HCT116 (cell line): ENCODE results near the gene TSPAN16. TPM values are rescaled to one million over a fixed set of nuclear protein-coding genes. Genes with fewer than 3 reads are reported as not detected.

ENCODE experiments used
- ATAC-seq: fragments of 200-7000 bp; cut with Tn5 transposase; 2 replicates; pipeline ENCODE4 v1.9.1; 2020; ENCODE audit warnings: mild to moderate bottlenecking, moderate library complexity
- BruUV-seq: library from RNA; stranded (reverse); fragments of 400-500 nt; replicated peaks from 2 replicates; lab custom pipeline; 2021; lab: Mats Ljungman, UMichigan
- CTCF ChIA-PET: fragments of 300-600 bp; sonication (Branson Sonifier 250); formaldehyde crosslinking; loops from one replicate; lab custom pipeline; 2021; ENCODE audit warnings: antibody characterized with exemption; lab: Charles Lee
- POLR2A ChIA-PET: fragments of 300-600, 350-600 bp; sonication (Branson Sonifier 250); formaldehyde crosslinking; loops from one replicate; lab custom pipeline; 2021; ENCODE audit warnings: antibody characterized with exemption; lab: Charles Lee
- RAD21 ChIA-PET, 2 experiments: fragments of 300-600 bp; sonication (Branson Sonifier 250); formaldehyde crosslinking; loops; one replicate each; lab custom pipeline; 2023; ENCODE audit warnings: low total read pairs in 2 of 2; ENCODE audit not compliant: uncharacterized antibody in 2 of 2, unreplicated experiment in 2 of 2, low non-redundant PET in 1 of 2; lab: Charles Lee
- DNase-seq: peaks from one replicate; pipeline ENCODE4 v3.0.0-alpha.2; 2010; ENCODE audit warnings: low read depth, low spot score
- H2AFZ ChIP-seq: fragments of 200-600 bp; shearing (Covaris generic), sonication (generic); 2 replicates; pipeline ENCODE4 v1.6.1; 2017; ENCODE audit warnings: low read depth, mixed run types, mixed read lengths, antibody characterized with exemption, low read length; ENCODE audit not compliant: poor library complexity, severe bottlenecking
- H3K27ac ChIP-seq: 2 replicates; pipeline ENCODE4 v1.5.1; 2012; ENCODE audit warnings: low read depth, low read length
- H3K27me3 ChIP-seq: fragments of 200-600 bp; sonication (generic); 2 replicates; pipeline ENCODE4 v1.6.1; 2016; ENCODE audit warnings: mixed run types, low read length, mixed read lengths; ENCODE audit not compliant: insufficient read depth
- H3K36me3 ChIP-seq, 2 experiments: fragments of 200-500 bp in 1 of 2; fragments of 200-600 bp in 1 of 2; sonication (Bioruptor generic) in 1 of 2; sonication (generic) in 1 of 2; 2 replicates each; pipeline versions ENCODE4 v1.5.1 to v1.6.1; 2014 to 2016; ENCODE audit warnings: low read length in 2 of 2, inconsistent platforms in 1 of 2, mixed read lengths in 1 of 2, mixed run types in 1 of 2; ENCODE audit not compliant: insufficient read depth in 2 of 2, control insufficient read depth in 1 of 2
- H3K4me1 ChIP-seq, 2 experiments: fragments of 200-600 bp in 1 of 2; sonication (generic) in 1 of 2; 2 replicates each; pipeline versions ENCODE4 v1.5.1 to v1.6.1; 2012 to 2017; ENCODE audit warnings: low read length in 2 of 2, inconsistent platforms in 1 of 2, mild to moderate bottlenecking in 1 of 2, mixed read lengths in 1 of 2, mixed run types in 1 of 2, moderate library complexity in 1 of 2; ENCODE audit not compliant: insufficient read depth in 2 of 2, control insufficient read depth in 1 of 2
- H3K4me2 ChIP-seq: fragments of 200-600 bp; sonication (generic); 2 replicates; pipeline ENCODE4 v1.6.1; 2017; ENCODE audit warnings: mixed run types, low read length, mixed read lengths
- H3K4me3 ChIP-seq, 2 experiments: fragments of 200-600 bp in 1 of 2; sonication (generic) in 1 of 2; replicated peaks in 1 of 2; 2 replicates each; pipeline ENCODE4 v1.5.1; 2011 to 2016; ENCODE audit warnings: low read length in 2 of 2, control low read depth in 1 of 2, low read depth in 1 of 2, mild to moderate bottlenecking in 1 of 2, mixed read lengths in 1 of 2, mixed run types in 1 of 2
- H3K79me2 ChIP-seq: fragments of 200-600 bp; sonication (generic); 2 replicates; pipeline ENCODE4 v1.6.1; 2017; ENCODE audit warnings: mild to moderate bottlenecking, mixed run types, low read length, moderate library complexity, mixed read lengths; ENCODE audit not compliant: insufficient read depth
- H3K9ac ChIP-seq: fragments of 200-600 bp; sonication (generic); 2 replicates; pipeline ENCODE4 v1.6.1; 2016; ENCODE audit warnings: low read length, mixed read lengths
- H3K9me2 ChIP-seq: fragments of 200-600 bp; sonication (generic), shearing (Covaris generic); 2 replicates; pipeline ENCODE4 v1.6.1; 2017; ENCODE audit warnings: mixed run types, mild to moderate bottlenecking, moderate library complexity; ENCODE audit not compliant: insufficient read depth
- H3K9me3 ChIP-seq, 2 experiments: fragments of 200-500 bp in 1 of 2; fragments of 200-600 bp in 1 of 2; sonication (Bioruptor generic) in 1 of 2; sonication (generic) in 1 of 2; 2 replicates each; pipeline ENCODE4 v1.6.1; 2014 to 2017; ENCODE audit warnings: low read length in 2 of 2, mixed read lengths in 2 of 2, inconsistent platforms in 1 of 2, low read depth in 1 of 2, mild to moderate bottlenecking in 1 of 2, mixed run types in 1 of 2, moderate library complexity in 1 of 2; ENCODE audit not compliant: control insufficient read depth in 1 of 2, insufficient read depth in 1 of 2
- H4K20me1 ChIP-seq: fragments of 200-600 bp; sonication (generic), shearing (Covaris generic); 2 replicates; pipeline ENCODE4 v1.6.1; 2017; ENCODE audit warnings: mixed run types, mild to moderate bottlenecking, moderate library complexity; ENCODE audit not compliant: insufficient read depth
- CEBPB ChIP-seq: IDR thresholded peaks from 2 replicates; pipeline ENCODE4 v1.6.1; 2012; ENCODE audit warnings: low read depth
- EGR1 ChIP-seq: IDR thresholded peaks from 2 replicates; pipeline ENCODE4 v1.6.1; 2012; ENCODE audit warnings: low read depth
- ELF1 ChIP-seq: IDR thresholded peaks from 2 replicates; pipeline ENCODE4 v1.6.1; 2012; ENCODE audit warnings: low read depth, borderline replicate concordance
- EZH2 ChIP-seq: fragments of 200-600 bp; sonication (generic); IDR thresholded peaks from 2 replicates; pipeline ENCODE4 v1.6.1; 2017; ENCODE audit warnings: antibody characterized with exemption, mixed run types
- EZH2phosphoT487 ChIP-seq: fragments of 200-600 bp; IDR thresholded peaks from 2 replicates; pipeline ENCODE4 v1.6.1; 2018; ENCODE audit warnings: antibody characterized with exemption, borderline replicate concordance
- FOSL1 ChIP-seq: IDR thresholded peaks from 2 replicates; pipeline ENCODE4 v1.6.1; 2012; ENCODE audit warnings: low read depth
- JUND ChIP-seq: IDR thresholded peaks from 2 replicates; pipeline ENCODE4 v1.6.1; 2012
- POLR2A ChIP-seq: IDR thresholded peaks from 2 replicates; pipeline ENCODE4 v1.7.0; 2011; ENCODE audit warnings: borderline replicate concordance; ENCODE audit not compliant: insufficient read depth, insufficient read length; ENCODE audit errors: extremely low read depth
- POLR2AphosphoS5 ChIP-seq: IDR thresholded peaks from 2 replicates; pipeline ENCODE4 v1.6.1; 2011; ENCODE audit warnings: mild to moderate bottlenecking, low read depth, low read length, moderate library complexity
- RAD21 ChIP-seq: IDR thresholded peaks from 2 replicates; pipeline ENCODE4 v1.6.1; 2012; ENCODE audit warnings: low read depth, mild to moderate bottlenecking
- SIN3A ChIP-seq: IDR thresholded peaks from 2 replicates; pipeline ENCODE4 v1.6.1; 2012; ENCODE audit warnings: low read depth
- SP1 ChIP-seq: IDR thresholded peaks from 2 replicates; pipeline ENCODE4 v1.6.1; 2012; ENCODE audit warnings: low read depth
- SRF ChIP-seq: IDR thresholded peaks from 2 replicates; pipeline ENCODE4 v1.6.1; 2012; ENCODE audit warnings: low read depth
- YY1 ChIP-seq: IDR thresholded peaks from 2 replicates; pipeline ENCODE4 v1.6.1; 2011; ENCODE audit warnings: low read length, low read depth, moderate library complexity, mild to moderate bottlenecking; ENCODE audit not compliant: insufficient replicate concordance; ENCODE audit errors: extremely low read depth
- ZFX ChIP-seq: fragments of 450-650 bp; IDR thresholded peaks from 2 replicates; pipeline ENCODE4 v1.6.1; 2017
- ZNF274 ChIP-seq: fragments of 200-500 bp; sonication (Bioruptor generic); IDR thresholded peaks from 2 replicates; pipeline ENCODE4 v1.6.1; 2014; ENCODE audit warnings: mild to moderate bottlenecking, low read depth, low read length, inconsistent platforms
- intact Hi-C: fragments of 100-400 bp; cut with micrococcal nuclease; formaldehyde crosslinking; loops from 2 replicates; pipeline ENCODE4 v1.10.0; 2022
- total RNA-seq: library from RNA; stranded (reverse); gene quantifications from one replicate; pipeline ENCODE4 v1.2.1, GENCODE V29; 2021; ENCODE audit not compliant: unreplicated experiment
- TF ChIP-seq, protein P1 (sequence below): IDR thresholded peaks from 2 replicates; pipeline ENCODE4 v1.6.1; 2011; ENCODE audit warnings: mild to moderate bottlenecking, low read length, moderate library complexity; ENCODE audit not compliant: insufficient replicate concordance; ENCODE audit errors: extremely low read depth
- TF ChIP-seq, protein P2 (sequence below): IDR thresholded peaks from 2 replicates; pipeline ENCODE4 v1.6.1; 2012
- TF ChIP-seq, protein P3 (sequence below): IDR thresholded peaks from 2 replicates; pipeline ENCODE4 v1.6.1; 2012; ENCODE audit warnings: low read depth
- TF ChIP-seq, protein P4 (sequence below): IDR thresholded peaks from 2 replicates; pipeline ENCODE4 v1.6.1; 2012

TSPAN16 gene
- total RNA-seq, 1 experiment from 2014 or later: not detected

DNA sequence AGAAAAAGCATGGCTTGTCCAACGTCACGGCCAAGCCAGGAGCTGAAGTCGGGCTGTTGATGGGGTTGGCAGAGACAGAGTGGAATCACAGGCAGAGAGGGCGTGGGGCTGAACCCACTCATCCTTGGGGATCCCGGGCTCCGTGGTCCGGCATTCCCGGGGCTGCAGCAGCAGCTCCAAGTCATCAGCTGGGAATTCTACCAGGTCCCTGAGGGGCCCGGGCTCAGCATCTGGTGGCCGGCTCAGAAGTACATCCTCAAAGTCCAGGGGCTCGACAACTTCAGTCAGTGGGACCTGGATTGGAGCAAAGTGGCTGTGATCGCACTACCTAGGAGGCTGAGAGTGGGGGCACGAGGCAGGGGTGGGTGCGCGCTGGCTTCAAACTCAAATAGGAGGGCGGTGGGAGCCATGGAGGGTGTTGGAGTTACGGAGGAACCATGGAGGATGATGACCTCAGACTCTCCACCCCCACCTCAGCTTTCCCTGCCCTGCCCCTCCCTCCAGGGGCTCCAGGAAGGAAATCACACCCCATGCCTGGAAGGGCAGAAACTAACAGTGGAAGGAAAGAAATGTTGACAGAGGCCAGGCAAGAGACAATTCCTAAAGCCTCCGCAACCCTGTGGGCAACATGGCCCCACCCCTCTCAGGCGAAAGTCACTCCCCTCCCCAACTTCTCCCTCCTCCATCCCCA, 43.1 kb upstream of the TSPAN16 start:
- TF ChIP-seq ZNF274 (no peak), ZFX (no peak), SIN3A (no peak), POLR2AphosphoS5 (no peak), CEBPB (no peak), SRF (no peak), RAD21 (no peak), POLR2A (no peak), FOSL1 (no peak), EZH2 (no peak), SP1 (no peak), JUND (no peak), EZH2phosphoT487 (no peak), ELF1 (no peak), EGR1 (no peak), YY1 (no peak)
- TF ChIP-seq, protein P1, sequence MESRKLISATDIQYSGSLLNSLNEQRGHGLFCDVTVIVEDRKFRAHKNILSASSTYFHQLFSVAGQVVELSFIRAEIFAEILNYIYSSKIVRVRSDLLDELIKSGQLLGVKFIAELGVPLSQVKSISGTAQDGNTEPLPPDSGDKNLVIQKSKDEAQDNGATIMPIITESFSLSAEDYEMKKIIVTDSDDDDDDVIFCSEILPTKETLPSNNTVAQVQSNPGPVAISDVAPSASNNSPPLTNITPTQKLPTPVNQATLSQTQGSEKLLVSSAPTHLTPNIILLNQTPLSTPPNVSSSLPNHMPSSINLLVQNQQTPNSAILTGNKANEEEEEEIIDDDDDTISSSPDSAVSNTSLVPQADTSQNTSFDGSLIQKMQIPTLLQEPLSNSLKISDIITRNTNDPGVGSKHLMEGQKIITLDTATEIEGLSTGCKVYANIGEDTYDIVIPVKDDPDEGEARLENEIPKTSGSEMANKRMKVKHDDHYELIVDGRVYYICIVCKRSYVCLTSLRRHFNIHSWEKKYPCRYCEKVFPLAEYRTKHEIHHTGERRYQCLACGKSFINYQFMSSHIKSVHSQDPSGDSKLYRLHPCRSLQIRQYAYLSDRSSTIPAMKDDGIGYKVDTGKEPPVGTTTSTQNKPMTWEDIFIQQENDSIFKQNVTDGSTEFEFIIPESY: no peak
- TF ChIP-seq, protein P2, sequence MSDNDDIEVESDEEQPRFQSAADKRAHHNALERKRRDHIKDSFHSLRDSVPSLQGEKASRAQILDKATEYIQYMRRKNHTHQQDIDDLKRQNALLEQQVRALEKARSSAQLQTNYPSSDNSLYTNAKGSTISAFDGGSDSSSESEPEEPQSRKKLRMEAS: no peak
- TF ChIP-seq, protein P3, sequence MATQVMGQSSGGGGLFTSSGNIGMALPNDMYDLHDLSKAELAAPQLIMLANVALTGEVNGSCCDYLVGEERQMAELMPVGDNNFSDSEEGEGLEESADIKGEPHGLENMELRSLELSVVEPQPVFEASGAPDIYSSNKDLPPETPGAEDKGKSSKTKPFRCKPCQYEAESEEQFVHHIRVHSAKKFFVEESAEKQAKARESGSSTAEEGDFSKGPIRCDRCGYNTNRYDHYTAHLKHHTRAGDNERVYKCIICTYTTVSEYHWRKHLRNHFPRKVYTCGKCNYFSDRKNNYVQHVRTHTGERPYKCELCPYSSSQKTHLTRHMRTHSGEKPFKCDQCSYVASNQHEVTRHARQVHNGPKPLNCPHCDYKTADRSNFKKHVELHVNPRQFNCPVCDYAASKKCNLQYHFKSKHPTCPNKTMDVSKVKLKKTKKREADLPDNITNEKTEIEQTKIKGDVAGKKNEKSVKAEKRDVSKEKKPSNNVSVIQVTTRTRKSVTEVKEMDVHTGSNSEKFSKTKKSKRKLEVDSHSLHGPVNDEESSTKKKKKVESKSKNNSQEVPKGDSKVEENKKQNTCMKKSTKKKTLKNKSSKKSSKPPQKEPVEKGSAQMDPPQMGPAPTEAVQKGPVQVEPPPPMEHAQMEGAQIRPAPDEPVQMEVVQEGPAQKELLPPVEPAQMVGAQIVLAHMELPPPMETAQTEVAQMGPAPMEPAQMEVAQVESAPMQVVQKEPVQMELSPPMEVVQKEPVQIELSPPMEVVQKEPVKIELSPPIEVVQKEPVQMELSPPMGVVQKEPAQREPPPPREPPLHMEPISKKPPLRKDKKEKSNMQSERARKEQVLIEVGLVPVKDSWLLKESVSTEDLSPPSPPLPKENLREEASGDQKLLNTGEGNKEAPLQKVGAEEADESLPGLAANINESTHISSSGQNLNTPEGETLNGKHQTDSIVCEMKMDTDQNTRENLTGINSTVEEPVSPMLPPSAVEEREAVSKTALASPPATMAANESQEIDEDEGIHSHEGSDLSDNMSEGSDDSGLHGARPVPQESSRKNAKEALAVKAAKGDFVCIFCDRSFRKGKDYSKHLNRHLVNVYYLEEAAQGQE: no peak
- TF ChIP-seq, protein P4, sequence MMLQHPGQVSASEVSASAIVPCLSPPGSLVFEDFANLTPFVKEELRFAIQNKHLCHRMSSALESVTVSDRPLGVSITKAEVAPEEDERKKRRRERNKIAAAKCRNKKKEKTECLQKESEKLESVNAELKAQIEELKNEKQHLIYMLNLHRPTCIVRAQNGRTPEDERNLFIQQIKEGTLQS: no peak
- no peak overlapping the region for H3K4me3 ChIP-seq
- no peak overlapping the region for H3K27ac ChIP-seq
- no peak overlapping the region for H3K9ac ChIP-seq
- RAD21 ChIA-PET: no interaction called here
- no TSS peak for BruUV-seq
- DNase-seq: no peak
- 0 out of 2 replicates have a peak, but pooled peaks cover under 1% of the 10 kb centered on the region for H3K79me2 ChIP-seq
- H3K9me2 ChIP-seq: no peaks in the 10 kb centered on the region
- POLR2A ChIA-PET: no interaction called here
- CTCF ChIA-PET: no interaction called here
- no peak for ATAC-seq
- H3K36me3 ChIP-seq: peaks cover 5 to 9% of the 10 kb centered on the region in 2 experiments; a peak in 3 of 4 replicates
- no peak overlapping the region for H2AFZ ChIP-seq
- H4K20me1 ChIP-seq: no peaks in the 10 kb centered on the region
- H3K4me1 ChIP-seq: no peaks in the 10 kb centered on the region
- H3K4me2 ChIP-seq: no peak overlapping the region
- H3K9me3 ChIP-seq: no peaks in the 10 kb centered on the region
- no peaks in the 10 kb centered on the region for H3K27me3 ChIP-seq
- intact Hi-C loops: no loop called here
